HG03139 (cell line): ENCODE results near the gene NOM1.
"Not testable (repeated sequence)": the region's sequence is repeated elsewhere in the genome, so short reads cannot be mapped to it uniquely, and the experiment has no call there.

Experiments
- ATAC-seq: cut with Tn5 transposase; IDR thresholded peaks from one replicate; pipeline ENCODE4 v1.9.1; 2021; ENCODE audit not compliant: unreplicated experiment

The NOM1 gene, protein sequence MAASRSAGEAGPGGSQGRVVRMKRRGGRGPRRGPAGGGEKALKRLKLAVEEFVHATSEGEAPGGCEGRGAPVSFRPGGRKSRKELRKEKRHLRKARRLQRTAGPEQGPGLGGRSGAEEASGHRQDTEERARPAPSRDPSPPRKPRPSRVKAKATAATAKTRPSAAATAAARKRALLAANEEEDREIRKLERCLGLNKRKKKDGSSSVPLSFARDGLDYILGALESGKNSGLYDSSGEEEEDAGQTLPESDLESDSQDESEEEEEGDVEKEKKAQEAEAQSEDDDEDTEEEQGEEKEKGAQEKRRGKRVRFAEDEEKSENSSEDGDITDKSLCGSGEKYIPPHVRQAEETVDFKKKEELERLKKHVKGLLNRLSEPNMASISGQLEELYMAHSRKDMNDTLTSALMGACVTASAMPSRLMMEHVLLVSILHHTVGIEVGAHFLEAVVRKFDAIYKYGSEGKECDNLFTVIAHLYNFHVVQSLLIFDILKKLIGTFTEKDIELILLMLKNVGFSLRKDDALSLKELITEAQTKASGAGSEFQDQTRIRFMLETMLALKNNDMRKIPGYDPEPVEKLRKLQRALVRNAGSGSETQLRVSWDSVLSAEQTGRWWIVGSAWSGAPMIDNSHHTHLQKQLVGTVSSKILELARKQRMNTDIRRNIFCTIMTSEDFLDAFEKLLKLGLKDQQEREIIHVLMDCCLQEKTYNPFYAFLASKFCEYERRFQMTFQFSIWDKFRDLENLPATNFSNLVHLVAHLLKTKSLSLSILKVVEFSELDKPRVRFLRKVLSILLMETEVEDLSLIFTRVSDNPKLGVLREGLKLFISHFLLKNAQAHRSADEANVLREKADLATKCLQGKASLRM

DNA sequence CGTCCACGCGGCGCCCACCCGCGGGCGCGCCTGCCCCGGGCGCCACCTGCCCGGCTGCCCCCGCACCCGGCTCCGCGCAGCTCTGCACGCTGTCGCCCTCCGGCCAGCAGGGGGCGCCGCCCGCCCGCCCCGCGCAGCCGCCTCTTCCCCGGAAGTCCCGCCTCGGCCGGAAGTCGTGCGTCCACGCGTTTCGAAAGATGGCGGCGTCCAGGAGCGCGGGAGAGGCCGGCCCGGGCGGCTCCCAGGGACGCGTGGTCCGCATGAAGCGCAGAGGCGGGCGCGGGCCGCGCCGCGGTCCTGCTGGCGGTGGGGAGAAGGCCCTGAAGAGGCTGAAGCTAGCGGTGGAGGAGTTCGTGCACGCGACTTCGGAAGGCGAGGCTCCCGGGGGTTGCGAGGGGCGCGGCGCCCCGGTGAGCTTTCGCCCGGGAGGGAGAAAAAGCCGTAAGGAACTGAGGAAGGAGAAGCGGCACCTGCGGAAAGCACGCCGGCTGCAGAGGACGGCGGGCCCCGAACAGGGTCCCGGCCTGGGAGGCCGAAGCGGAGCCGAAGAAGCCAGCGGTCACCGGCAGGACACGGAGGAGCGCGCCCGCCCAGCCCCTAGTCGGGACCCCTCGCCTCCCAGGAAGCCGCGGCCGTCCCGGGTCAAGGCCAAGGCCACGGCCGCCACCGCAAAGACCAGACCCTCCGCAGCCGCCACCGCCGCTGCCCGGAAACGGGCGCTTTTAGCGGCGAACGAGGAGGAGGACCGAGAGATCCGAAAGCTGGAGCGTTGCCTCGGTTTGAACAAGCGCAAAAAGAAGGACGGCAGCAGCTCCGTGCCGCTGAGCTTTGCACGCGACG, at the start of gene NOM1:
Gene NOM1, plus strand, starts transcription at position 172 of the 840 bp plus-strand sequence. Its CDS starts 26 bp downstream, at position 198.
- peak; percentile 92 for ATAC-seq

DNA sequence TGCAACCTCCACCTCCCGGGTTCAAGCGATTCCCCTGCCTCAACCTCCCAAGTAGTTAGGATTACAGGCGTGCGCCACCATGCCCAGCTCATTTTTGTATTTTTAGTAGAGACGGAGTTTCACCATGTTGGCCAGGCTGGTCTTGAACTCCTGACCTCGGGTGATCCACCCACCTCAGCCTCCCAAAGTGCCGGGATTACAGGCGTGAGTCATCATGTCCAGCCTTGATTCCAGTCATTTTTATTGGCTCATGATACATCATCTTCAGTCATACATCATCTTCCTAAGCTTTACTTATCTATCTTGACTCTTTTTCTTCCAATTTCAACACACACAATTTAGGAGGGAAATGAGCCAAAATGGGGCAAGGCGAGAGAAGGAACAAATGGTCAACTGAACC, 49.4 kb upstream of the NOM1 start:
- not testable (repeated sequence) for ATAC-seq

DNA sequence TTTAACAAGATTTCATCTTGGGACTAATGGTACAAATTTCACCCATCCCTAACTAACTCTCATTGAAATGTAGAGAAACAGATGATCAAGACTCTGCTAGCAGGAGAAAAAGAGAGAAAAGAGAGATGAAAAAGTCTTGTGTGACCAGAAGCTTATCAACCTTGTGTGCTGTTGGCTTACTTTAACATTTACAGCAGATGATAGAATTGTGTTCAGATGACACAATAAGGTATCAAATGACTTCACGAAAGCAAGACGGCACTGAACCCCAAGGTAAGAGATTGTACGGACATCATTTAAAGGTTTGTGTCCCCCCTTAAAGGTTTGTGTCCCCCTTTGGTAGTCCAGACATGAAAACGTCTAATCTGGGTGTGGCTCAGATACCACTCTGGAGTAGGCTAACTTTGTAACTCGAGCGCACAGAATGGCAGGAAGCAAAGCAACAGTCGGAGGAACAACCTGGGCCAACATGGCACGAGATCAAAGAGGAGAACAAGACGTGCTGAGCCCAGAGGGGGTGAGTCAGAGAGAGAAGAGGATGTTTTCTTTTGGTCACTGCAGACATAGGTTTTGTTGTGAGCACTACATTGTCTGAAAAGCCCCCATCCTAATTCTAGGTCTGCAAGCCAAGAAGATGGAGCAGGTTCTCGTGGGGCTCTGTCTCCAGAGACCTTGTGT, 46.1 kb upstream of the NOM1 start:
- no peak for ATAC-seq

DNA sequence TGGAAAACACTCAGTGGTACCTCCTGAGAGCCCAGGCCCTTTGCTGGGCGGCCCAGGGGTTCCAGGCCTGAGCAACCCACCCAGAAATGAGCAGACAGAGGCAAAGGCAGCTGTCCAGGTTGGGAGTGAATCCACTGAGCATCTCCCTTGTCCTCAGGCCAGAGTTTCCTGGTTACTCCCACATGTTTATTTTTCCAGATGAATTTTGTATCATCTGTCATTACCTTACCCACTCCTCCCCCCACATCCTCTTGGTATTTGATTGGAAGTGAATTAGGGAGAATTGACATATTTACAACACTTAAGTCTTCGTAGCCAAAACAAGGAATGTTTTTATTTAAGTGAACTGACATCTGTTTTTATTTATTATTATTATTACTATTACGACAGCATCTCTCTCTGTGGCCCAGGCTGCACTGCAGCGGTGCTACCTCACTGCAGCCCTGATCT, 43.3 kb upstream of the NOM1 start:
- ATAC-seq = no peak

DNA sequence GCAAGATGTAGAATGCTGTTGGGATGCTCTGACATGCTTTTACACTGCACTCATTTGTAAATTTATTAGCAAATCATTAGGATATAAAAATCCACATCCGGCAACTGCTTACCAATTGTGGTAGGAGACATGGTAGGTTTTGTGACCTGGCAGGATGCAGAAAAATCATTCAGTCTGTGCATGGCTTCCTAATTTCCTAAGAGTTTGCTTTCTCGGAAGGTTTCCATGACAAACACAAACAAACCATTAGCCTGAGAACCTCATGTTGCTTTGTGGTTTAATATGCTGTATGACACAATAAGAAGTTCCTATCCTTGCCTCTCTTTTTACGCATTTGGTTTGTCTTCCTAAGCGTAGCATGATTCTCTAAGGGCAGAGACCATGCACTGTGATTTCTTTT, 41.9 kb upstream of the NOM1 start:
- no peak for ATAC-seq

DNA sequence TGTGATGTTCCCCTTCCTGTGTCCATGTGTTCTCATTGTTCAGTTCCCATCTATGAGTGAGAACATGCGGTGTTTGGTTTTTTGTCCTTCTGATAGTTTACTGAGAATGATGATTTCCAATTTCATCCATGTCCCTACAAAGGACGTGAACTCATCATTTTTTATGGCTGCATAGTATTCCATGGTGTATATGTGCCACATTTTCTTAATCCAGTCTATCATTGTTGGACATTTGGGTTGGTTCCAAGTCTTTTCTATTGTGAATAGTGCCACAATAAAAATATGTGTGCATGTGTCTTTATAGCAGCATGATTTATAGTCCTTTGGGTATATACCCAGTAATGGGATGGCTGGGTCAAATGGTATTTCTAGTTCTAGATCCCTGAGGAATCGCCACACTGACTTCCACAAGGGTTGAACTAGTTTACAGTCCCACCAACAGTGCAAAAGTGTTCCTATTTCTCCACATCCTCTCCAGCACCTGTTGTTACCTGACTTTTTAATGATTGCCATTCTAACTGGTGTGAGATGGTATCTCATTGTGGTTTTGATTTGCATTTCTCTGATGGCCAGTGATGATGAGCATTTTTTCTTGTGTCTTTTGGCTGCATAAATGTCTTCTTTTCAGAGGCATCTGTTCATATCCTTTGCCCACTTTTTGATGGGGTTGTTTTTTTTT, 39.8 kb upstream of the NOM1 start:
- not testable (repeated sequence) for ATAC-seq

DNA sequence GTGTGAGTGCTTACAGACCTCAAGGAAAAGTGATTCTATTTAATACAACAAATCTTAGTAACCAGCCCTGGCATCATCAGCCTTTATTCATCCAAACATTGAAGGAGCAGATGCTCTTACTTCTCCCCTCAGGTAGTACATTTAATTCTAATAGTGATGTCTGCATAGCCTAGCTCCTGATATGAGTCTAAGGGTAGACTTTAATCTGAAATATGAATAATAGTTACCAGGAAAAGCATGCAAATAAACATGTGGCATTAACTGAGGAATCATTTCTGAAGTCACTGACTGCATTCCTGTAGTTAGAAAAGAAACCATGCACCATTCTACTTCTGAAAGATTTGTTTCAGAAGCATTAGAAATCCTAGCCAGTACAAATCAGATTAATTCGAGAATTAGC, 30.9 kb upstream of the NOM1 start:
- no peak for ATAC-seq

DNA sequence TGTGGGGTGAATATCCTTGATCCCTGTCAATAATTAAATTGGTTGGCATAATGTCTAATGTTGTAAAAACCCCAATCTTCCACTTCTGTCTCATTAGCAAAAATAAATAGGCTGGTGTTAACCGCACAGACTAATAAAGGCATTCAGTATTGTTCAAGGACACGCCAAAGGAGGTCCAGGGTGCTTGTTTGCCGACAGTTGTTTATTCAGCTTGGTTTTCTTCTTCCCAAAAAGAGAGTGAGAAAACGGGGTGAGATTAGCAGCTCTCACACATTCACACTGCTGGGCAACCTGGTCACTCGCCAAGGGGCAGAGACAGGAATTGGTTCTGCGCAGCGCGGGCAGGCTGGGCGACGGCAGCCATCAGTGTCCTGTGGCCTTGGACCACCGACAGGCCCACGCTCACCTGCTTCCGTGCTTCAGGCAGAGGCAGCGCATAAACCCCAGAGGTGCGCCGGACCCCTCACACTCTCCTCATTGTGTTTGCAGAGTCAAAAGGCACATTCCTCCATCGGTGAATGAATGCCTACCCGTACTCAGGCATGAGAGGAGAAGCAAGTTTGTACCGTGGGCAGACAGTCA, 30.3 kb upstream of the NOM1 start:
- ATAC-seq = no peak

DNA sequence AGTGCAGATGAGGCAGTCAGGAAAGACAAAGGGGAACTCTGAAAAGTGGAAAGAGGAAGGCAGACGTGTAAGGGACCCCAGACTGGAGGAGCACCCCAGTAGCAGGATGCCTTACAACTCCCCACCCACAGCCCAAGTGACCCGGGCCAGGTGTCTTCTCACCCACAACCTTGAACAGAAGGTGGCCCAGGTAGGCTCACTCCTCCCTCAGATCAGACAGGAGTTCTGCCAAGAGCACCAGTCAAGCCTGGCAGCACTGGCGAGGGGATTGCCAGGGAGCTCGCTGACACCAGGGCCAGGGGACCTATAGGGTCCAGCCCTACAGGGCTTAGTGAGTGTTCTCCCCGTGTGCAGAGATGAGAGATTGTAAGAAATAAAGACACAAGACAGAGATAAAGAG, 29.4 kb upstream of the NOM1 start:
- no peak for ATAC-seq

DNA sequence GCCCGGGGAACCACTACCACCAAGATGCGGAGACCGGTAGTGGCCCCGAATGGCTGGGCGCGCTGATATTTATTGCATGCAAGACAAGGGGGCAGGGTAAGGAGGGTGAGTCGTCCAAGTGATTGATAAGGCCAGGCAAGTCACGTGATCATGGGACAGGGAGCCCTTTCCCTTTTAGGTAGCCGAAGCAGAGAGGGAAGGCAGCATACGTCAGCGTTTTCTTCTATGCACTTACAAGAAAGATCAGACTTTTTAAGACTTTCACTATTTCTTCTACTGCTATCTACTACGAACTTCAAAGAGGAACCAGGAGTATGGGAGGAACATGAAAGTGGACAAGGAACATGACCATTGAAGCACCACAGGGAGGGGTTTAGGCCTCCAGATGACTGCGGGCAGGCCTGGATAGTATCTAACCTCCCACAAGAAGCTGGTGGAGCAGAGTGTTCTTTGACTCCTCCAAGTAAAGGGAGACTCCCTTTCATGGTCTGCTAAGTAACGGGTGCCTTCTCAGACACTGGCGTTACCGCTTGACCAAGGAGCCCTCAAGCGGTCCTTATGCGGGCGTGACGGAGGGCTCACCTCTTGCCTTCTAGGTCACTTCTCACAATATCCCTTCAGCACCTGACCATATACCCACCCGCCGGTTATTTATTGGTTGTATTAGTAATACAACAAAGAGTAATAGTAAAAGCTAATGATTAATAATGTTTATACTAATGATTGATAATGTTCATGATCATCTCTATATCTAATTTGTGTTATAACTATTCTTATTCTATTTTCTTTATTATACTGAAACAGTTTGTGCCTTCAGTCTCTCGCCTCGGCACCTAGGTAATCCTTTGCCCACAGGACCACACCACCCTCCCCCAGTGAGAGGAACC, 28.8 kb upstream of the NOM1 start:
- ATAC-seq = not testable (repeated sequence)

DNA sequence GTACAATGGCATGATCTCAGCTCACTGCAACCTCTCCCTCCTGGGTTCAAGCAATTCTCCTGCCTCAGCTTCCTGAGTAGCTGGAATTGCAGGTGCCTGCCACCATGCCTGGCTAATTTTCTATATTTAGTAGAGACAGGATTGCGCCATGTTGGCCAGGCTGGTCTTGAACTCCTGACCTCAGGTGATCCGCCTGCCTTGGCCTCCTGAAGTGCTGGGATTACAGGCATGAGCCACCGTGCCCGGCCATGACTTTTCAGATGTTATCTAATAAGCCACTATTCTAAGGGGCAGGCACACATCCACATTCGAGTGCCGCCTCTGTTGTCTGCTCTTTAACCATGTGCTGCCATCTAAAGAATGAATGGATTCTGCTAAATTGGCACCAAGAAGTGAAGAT, 27.2 kb upstream of the NOM1 start:
- ATAC-seq = not testable (repeated sequence)

DNA sequence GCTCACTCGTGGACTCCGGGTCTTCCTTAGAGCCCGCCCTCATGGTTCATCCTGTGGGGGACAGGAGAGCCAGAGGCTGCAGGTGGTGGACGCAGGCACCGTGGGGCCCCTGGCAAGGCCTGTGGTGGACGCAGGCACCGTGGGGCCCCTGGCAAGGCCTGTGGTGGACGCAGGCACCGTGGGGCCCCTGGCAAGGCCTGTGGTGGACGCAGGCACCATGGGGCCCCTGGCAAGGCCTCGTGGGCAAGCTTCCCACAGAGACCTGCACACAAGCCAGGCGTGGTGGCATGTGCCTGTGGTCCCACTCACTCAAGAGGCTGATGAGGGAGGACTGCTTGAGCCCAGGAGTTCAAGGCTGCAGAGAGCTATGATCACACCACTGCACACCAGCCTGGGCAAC, 23.7 kb upstream of the NOM1 start:
- not testable (repeated sequence) for ATAC-seq

DNA sequence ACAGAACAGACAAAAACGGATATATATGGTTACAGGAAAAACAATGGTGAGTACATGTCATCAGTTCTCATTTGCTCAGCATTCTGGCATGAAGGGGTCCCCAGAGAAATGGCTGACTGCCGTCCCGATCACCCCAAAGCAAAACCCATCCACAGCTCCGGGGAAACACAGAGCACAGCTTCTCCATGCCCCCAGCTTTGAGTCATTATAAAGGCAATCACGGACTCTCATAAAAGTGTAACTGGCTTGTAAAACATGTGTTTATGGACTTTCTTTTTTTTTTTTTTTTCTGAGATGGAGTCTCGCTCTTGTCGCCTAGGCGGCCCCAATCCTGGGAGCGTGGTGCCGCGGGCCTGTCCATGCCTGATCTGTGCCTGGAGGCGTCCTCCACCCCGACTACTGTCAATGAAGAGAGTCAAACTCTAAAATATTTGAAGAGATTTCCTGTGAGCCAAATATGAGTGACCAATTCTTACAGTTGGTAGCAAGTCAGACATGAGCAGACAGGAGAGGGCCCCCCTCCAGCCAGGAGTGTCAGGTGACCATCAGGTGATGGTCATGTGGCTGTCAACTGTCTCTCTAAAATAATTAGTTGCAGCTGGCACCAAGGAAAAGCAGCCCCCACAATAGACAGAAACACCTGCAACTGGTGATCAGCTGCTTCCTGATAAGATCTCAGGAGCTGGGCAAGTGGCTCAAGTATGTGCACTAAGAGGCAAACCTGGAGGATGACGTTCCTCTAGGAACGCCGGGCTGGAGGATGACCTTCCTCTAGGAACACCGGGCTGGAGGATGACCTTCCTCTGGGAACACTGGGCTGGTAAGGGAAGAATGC, 21.7 kb upstream of the NOM1 start:
- no peak for ATAC-seq

DNA sequence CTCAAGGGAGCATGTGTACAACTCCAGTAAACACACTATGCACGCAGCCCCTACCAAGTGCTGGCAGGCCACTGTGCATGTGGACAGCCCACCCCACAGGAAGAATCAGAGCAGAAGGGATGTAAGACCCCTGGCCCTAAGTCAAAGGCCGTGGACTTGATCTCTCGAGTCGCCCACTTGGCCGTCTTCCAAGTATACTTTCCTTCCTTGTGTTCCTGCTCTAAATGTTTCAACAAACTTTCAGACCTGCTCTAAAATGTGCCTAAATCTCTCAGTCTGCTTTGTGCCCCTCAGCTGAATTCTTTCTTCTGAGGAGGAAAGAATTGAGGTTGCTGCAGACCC, 21.1 kb upstream of the NOM1 start:
- no peak for ATAC-seq

DNA sequence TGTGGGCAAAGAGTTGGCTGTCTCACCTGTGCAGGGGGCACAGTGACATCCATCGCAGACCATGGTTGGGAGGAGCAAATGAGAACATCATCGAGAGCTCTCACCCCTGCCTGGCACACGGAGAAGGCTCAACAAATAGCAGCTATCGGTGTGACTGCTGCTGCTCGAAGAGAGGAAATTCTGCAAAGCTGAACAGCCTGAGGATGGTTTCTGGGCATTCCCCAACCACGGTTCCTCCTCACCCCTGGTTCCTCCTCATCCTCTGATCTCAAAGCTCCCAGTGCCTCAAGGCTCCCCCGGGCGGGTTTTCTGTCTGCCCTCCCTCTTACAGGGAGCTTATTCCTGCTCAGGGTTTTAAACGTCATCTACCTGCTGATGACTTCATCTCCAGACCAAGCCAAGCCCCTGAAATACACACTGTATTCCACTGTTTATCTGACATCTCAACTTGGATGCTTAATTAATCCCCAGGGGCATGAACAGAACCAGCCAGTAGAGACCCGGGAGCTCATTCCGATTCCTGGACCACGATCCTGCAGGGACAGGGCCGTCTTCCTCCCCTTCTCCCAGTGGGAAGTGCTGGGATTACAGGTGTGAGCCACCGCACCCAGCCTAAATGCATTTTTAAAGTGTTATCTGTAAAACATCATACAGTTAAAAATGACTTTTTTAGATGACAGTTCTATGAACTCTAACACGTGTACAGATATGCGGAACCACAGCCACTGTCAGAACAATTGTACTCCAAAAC, 19.5 kb upstream of the NOM1 start:
- no peak for ATAC-seq

DNA sequence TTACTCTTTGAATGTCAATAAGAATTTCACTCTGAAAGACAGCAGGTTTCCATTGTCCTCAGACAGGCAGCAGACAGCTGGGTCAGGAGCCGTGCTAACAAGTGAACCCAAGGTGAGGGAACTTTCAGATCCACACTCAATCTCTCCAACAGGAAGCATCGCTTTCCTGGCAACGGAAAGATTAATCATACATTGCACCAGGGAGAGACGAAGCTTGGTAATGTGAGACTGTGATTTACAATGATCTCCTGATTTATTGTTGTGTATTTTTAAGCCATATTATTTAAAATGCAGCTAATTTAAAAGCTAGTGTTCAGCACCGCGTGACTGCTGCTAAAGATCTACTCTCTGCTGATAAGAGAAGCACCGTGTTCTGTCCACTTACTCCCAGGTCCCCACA, 17.5 kb upstream of the NOM1 start:
- ATAC-seq = no peak

DNA sequence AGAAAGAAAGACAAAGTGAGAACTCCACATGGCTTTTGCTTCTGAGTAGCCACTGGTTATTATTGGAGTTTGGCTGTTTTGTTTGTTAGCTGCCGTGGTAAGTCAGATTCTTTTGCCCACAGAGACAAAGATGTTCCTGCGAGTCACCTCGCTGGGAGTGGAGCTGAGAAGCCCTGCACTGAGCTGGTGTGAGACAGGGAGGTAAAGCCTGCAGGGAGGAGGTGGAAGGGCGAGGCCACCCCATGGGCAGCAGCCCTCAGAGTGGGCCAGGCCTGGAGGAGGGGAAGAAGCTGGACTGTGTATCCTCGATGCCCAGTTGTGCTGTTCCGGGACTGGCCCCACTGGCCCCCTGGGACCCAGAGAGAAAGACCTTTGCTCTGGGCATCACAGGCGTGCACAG, 14.3 kb upstream of the NOM1 start:
- no peak for ATAC-seq
